Gastroesophageal sphincter (tissue), 4 donors: Measurements from ENCODE around the gene SPOP. TPM values are rescaled to one million over a fixed set of nuclear protein-coding genes. Genes with fewer than 3 reads are reported as not detected.

Source experiments
- ATAC-seq: fragments of 150-250 bp; one replicate; pipeline ENCODE4 v1.9.1; 2016; ENCODE audit warnings: mild to moderate bottlenecking, moderate library complexity
- H3K27ac ChIP-seq, 4 donors: fragments of 200-600 bp; sonication (generic) in 3 of 4; 1 replicate in 3 of 4; 2 replicates in 1 of 4; pipeline ENCODE4 v1.5.1; 2016 to 2019
- H3K27me3 ChIP-seq: fragments of 200-600 bp; sonication (generic); one replicate; pipeline ENCODE4 v1.5.1; 2019
- H3K36me3 ChIP-seq, 2 donors: fragments of 200-600 bp; sonication (generic); one replicate each; pipeline ENCODE4 v1.5.1; 2019; ENCODE audit warnings: control low read depth in 1 of 2
- H3K4me1 ChIP-seq, 3 donors: fragments of 200-600 bp; sonication (generic); 1 replicate in 2 of 3; 2 replicates in 1 of 3; pipeline ENCODE4 v1.5.1; 2016 to 2019; ENCODE audit warnings: control low read depth in 2 of 3
- H3K4me3 ChIP-seq, 2 donors: fragments of 200-600 bp; sonication (generic); one replicate each; pipeline ENCODE4 v1.5.1; 2019; ENCODE audit warnings: mild to moderate bottlenecking in 1 of 2, moderate library complexity in 1 of 2
- H3K9me3 ChIP-seq, 3 donors: fragments of 200-600 bp; sonication (generic); one replicate each; pipeline ENCODE4 v1.5.1; 2017 to 2019; ENCODE audit warnings: control low read depth in 2 of 3
- EP300 ChIP-seq: sonication (generic); formaldehyde crosslinking; IDR thresholded peaks from one replicate; pipeline ENCODE4 v1.6.1; 2017; ENCODE audit warnings: antibody characterized with exemption, mild to moderate bottlenecking
- POLR2A ChIP-seq, 2 donors: fragments of 450-650 bp; IDR thresholded peaks; one replicate each; pipeline ENCODE4 v1.6.1; 2017; ENCODE audit warnings: antibody characterized with exemption in 2 of 2, mild to moderate bottlenecking in 2 of 2, moderate library complexity in 1 of 2
- POLR2AphosphoS5 ChIP-seq: sonication (generic); formaldehyde crosslinking; IDR thresholded peaks from one replicate; pipeline ENCODE4 v1.6.1; 2017; ENCODE audit warnings: antibody characterized with exemption
- WGBS, 2 donors: methylation state at CpG; one replicate each; pipeline ENCODE4 v1.1.5; 2018; ENCODE audit warnings: low coverage in 1 of 2; 5-methylcytosine and 5-hydroxymethylcytosine counted together
- total RNA-seq, 4 donors: library from RNA; depleted of rRNA; stranded (reverse); fragments of >200 nt; gene quantifications; one replicate each; pipeline ENCODE4 v1.1.0, GENCODE V29; 2016
- TF ChIP-seq, protein P1 (sequence below), 4 experiments: fragments of 200-600 bp in 2 of 4; fragments of 450-650 bp in 2 of 4; sonication (generic) in 1 of 4; IDR thresholded peaks; one replicate each; pipeline ENCODE4 v1.5.1; 2017 to 2019; ENCODE audit warnings: antibody characterized with exemption in 4 of 4, mild to moderate bottlenecking in 2 of 4, moderate library complexity in 2 of 4

SPOP gene
- total RNA-seq, 4 donors from 2014 or later = 159 to 268 (median 176) TPM

DNA sequence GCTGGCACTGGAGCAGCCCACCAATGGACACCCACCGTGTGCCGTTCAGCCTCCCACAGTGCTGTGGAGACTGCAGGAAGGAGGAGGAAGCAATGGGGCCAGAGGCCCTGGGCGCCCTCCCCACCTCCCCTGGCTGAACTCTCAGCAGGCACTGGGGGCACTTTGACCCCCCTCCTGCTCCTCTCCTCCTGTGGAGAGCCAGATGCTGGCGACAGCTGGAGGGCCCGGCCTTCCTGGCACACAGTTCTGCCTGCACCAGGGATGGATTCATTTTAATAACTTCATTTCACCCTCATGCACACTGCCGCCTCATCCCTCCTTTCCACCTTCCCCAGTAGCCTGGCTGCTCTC, 96.3 kb downstream of the SPOP start:
- ATAC-seq = no peak
- 50 to 59% methylated on average over 2 to 4 of the region's 6 CpGs for WGBS, 2 donors

DNA sequence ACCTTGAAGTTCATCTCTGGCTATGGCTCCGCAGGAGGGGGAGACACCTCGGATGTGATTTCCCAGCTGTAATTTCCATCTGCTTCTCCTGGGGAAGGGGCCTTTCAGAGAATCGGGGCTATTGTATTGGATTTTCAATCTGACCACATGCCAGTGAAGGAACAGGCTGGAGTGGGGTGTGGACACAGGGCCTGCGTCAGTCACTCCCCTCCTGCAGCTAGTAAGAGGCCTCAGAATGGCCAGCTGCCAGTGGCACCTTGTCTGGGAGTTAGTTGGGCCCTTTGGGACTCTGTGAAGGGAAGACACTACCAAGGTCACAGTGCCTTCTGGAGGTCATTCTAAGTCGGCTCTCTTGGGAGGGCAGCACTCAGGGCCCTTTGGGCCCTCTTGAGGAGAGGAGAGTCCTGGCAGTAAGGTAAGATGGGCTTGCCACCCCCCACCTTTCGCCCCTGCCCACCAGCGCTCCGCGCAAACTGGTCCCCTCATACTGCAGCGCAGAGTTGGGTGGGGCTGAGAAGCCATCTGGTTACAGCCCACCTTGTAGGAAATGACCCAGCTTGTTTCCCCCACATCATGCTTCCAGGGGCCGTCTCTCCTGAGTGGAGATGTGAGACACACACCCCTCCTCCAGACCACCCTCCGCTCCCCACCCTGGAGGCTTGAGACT, 96.8 kb downstream of the SPOP start:
- Histone ChIP-seq H3K27ac (no peak overlapping the region), H3K9me3 (no peaks in the 10 kb centered on the region), H3K4me3 (no peak overlapping the region), H3K4me1 (peaks cover 0 to 38% (median 10%) of the 10 kb centered on the region in 3 donors), H3K36me3 (peaks cover 0 to 24% of the 10 kb centered on the region in 2 donors), H3K27me3 (no peaks in the 10 kb centered on the region)
- ATAC-seq = no peak
- TF ChIP-seq EP300 (no peak), POLR2A (IDR thresholded peaks at IDR 0.05) (no peak), POLR2AphosphoS5 (no peak)
- TF ChIP-seq, protein P1, sequence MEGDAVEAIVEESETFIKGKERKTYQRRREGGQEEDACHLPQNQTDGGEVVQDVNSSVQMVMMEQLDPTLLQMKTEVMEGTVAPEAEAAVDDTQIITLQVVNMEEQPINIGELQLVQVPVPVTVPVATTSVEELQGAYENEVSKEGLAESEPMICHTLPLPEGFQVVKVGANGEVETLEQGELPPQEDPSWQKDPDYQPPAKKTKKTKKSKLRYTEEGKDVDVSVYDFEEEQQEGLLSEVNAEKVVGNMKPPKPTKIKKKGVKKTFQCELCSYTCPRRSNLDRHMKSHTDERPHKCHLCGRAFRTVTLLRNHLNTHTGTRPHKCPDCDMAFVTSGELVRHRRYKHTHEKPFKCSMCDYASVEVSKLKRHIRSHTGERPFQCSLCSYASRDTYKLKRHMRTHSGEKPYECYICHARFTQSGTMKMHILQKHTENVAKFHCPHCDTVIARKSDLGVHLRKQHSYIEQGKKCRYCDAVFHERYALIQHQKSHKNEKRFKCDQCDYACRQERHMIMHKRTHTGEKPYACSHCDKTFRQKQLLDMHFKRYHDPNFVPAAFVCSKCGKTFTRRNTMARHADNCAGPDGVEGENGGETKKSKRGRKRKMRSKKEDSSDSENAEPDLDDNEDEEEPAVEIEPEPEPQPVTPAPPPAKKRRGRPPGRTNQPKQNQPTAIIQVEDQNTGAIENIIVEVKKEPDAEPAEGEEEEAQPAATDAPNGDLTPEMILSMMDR (IDR thresholded peaks at IDR 0.05) = no peak
- 87% methylated on average over 4 of the region's 12 CpGs; no CpG with 5 or more reads in 1 of the 2 donors for WGBS, 2 donors

More for the DNA sequence above, 96.3 kb downstream of the SPOP start:
- peaks cover 0 to 32% (median 10%) of the 10 kb centered on the region in 3 donors for H3K4me1 ChIP-seq
- H3K9me3 ChIP-seq = no peaks in the 10 kb centered on the region
- H3K27me3 ChIP-seq = no peaks in the 10 kb centered on the region
- H3K36me3 ChIP-seq = peaks cover 0 to 26% of the 10 kb centered on the region in 2 donors
- no peak overlapping the region for H3K4me3 ChIP-seq
- H3K27ac ChIP-seq = no peak overlapping the region
- TF ChIP-seq POLR2A (IDR thresholded peaks at IDR 0.05) = no peak
- no peak for TF ChIP-seq EP300
- TF ChIP-seq, protein P1 (IDR thresholded peaks at IDR 0.05) = no peak
- no peak for TF ChIP-seq POLR2AphosphoS5

DNA sequence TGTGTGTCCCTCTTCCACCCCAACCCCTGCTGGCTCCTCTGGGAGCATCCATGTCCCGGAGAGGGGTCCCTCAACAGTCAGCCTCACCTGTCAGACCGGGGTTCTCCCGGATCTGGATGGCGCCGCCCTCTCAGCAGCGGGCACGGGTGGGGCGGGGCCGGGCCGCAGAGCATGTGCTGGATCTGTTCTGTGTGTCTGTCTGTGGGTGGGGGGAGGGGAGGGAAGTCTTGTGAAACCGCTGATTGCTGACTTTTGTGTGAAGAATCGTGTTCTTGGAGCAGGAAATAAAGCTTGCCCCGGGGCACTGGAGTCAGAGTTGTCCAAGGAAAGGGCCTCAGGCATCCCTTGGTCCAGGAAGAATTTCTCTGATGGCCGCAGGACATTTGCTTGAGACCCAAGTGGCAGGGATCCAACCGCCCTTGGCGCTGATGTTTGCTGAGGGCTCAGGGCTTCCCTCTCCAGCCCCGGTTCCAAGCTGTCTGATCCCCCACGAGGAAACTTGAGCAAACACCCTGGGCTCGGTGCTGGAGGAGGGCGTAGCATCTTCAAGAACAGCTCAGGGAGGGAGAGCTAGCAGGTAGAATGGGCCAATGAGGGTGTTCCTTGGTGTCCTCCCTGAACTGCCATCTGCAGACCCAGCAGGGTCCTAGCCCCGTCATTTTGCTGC, 97.7 kb downstream of the SPOP start:
- H3K4me1 ChIP-seq = peaks cover 0 to 47% (median 12%) of the 10 kb centered on the region in 3 donors
- H3K9me3 ChIP-seq = no peaks in the 10 kb centered on the region
- H3K36me3 ChIP-seq = peaks cover 0 to 23% of the 10 kb centered on the region in 2 donors
- no peak overlapping the region for H3K4me3 ChIP-seq
- TF ChIP-seq, protein P1 (IDR thresholded peaks at IDR 0.05) = no peak
- TF ChIP-seq POLR2A (IDR thresholded peaks at IDR 0.05) = no peak
- TF ChIP-seq EP300 = no peak
- TF ChIP-seq POLR2AphosphoS5 = no peak
- H3K27me3 ChIP-seq = no peaks in the 10 kb centered on the region
- no peak overlapping the region for H3K27ac ChIP-seq
- no CpG with 5 or more reads among the region's 21 CpGs for WGBS, 2 donors
- ATAC-seq = no peak

DNA sequence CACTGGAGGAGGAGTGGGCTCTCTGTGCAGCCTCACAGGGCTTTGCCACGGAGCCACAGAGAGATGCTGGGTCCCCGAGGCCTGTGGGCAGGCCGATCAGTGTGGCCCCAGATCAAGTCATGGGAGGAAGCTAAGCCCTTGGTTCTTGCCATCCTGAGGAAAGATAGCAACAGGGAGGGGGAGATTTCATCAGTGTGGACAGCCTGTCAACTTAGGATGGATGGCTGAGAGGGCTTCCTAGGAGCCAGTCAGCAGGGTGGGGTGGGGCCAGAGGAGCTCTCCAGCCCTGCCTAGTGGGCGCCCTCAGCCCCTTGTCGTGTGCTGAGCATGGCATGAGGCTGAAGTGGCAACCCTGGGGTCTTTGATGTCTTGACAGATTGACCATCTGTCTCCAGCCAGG, 98.4 kb downstream of the SPOP start:
- ATAC-seq = no peak
- Histone ChIP-seq H3K27me3 (no peaks in the 10 kb centered on the region), H3K4me1 (peaks cover 0 to 53% (median 17%) of the 10 kb centered on the region in 3 donors), H3K36me3 (peaks cover 0 to 23% of the 10 kb centered on the region in 2 donors), H3K9me3 (no peaks in the 10 kb centered on the region), H3K27ac (no peak overlapping the region), H3K4me3 (no peak overlapping the region)
- TF ChIP-seq, protein P1 (IDR thresholded peaks at IDR 0.05) = no peak
- TF ChIP-seq POLR2A (IDR thresholded peaks at IDR 0.05) (no peak), POLR2AphosphoS5 (no peak), EP300 (no peak)
- 100% methylated on average over 1 of the region's 5 CpGs; no CpG with 5 or more reads in 1 of the 2 donors for WGBS, 2 donors
